ENCODE data around the gene FZD4.
"Not testable (repeated sequence)": the region's sequence is repeated elsewhere in the genome, so short reads cannot be mapped to it uniquely, and the experiment has no call there.

Gene FZD4

DNA sequence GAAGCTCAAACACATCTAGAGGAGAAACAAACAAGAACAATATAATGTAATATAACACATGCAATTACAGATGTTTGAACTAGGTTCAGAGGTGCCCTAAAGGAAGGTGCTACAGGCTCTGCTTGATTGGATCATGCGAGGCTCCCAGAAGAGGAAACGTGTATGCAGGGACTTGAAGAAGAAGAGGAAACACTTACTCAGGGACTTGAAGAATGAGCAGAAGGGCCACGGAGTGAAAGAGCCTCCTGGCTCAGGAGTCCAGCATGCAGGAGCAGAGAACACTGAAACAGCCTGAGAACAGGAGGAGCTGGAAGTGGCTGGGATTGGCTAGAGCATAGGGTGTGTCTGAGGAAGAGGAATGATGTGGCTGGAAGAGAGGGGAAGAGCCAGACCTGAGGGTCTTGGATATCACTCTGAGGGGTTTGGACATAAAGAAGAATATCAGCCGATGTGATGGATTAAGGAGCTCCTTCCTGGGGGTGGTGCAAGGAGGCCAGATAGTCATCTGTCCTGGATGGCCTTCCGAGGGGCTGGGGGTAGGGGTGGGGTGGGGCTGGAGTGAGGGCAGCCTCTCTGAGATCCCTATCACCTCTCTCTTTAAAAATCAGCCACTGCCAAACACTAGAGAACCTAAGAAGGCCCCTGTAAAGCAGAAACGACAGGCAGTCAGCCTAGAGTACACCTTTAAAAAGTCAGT, 16.8 kb downstream of the FZD4 start:
- DNase-seq (ENCODE audit: low read depth in 2 of 2, low spot score in 1 of 2), result no peak

GRCh38 chr11:86937193-86937806, 17.9 kb downstream of the FZD4 start:
- not testable (repeated sequence) for DNase-seq (ENCODE audit: low read depth in 2 of 2, low spot score in 1 of 2)

DNA sequence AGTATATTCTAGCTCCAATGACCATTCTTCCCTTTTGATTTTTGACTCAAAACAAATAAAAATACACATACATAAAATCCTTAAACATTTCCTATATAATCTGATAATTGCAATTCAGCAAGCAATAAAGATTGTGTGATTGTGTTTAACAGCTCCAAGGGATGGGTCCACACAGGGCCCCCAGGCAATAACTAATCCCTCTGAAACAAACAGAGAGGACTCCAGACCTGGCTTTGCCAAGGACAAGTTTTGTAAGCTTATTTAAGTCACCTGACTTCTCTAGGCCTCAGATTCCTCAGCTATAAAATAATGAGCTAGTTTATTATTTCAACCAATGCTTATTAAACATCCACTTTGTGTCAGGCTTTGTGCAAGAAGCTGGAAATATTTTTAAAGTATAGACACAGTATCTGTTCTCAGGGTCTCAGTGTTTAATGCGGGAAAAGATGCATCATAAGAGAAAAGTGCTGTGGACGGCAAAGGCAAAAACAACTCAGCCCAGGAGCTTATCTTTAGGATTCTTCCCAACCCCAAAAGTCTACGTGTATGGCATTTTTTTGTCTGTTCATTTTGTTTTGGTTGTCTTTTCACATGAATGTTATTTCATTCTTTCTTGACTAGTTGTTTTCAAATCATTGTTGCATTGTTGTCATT, 20.1 kb downstream of the FZD4 start:
- DNase-seq (ENCODE audit: low read depth in 2 of 2, low spot score in 1 of 2), result no peak

- no peak for DNase-seq (ENCODE audit: low read depth in 2 of 2, low spot score in 1 of 2)
Measured at GRCh38 chr11:86934582-86934900, 20.7 kb downstream of the FZD4 start.

GRCh38 chr11:86933891-86934581, 21.2 kb downstream of the FZD4 start:
- DNase-seq (ENCODE audit: low read depth in 2 of 2, low spot score in 1 of 2), result no peak

DNA sequence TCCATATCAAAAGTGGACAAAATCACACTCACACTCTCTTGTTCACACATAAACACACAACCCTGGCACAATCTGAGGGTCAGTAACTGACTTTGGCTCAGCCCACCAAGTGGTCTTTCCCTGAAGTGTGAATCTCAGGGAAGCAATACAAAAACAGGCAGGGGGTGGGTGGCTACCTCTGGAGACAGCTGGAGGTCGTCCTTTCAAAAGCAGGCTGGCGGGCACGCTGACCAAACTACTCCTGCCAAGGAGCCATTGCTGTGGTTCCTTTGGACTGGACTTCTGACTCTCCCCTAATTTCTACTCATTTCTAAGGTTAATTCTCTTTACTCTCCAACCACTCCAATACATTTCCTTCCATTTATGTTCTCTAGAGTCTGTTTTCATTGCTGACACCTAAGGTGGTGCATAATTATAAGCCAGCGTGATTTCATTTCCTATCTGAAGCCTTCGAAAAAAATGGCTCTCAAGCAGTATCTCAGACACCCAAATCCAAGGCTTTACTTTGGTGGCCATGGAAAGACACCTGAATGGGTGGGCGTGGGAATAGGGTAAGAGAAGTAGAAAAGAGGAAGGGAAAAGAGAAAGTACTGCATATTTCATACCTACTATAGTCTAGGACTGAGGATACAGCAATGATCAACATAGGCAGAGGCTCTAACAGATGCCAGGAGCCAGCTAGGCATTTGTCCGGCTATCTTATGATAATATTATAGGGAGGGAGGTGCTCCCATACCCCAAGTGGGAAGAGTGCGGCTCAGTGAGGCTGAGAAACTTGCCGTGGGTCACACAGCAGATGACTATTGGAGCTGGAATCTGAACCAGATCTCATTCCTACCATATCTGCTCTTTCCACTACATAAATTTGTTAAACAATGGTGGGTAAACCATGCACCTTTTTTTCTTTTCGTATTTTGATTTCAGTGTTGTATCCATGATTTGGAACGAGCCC, 22.0 kb downstream of the FZD4 start:
- DNase-seq (ENCODE audit: low read depth in 2 of 2, low spot score in 1 of 2), result no peak

DNA sequence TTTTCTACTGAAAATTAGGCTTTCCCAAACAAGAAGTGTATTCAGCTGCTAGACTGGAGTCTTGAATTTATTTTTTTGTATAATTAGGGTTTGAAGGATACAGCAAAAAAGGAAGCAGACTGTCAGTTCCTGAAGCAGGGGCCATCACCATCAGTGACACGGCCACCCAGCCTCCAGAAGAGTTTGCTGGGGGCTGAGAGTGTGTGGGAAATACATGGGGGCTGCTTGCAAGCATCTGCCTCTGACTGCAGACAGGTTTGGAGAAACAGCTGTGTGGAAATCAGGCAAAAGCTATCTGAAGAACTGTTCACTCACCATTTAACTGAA, 23.0 kb downstream of the FZD4 start:
- DNase-seq (ENCODE audit: low read depth in 2 of 2, low spot score in 1 of 2), result no peak

GRCh38 chr11:86931548-86932258, 23.5 kb downstream of the FZD4 start:
- DNase-seq (ENCODE audit: low read depth in 2 of 2, low spot score in 1 of 2), result no peak

DNA sequence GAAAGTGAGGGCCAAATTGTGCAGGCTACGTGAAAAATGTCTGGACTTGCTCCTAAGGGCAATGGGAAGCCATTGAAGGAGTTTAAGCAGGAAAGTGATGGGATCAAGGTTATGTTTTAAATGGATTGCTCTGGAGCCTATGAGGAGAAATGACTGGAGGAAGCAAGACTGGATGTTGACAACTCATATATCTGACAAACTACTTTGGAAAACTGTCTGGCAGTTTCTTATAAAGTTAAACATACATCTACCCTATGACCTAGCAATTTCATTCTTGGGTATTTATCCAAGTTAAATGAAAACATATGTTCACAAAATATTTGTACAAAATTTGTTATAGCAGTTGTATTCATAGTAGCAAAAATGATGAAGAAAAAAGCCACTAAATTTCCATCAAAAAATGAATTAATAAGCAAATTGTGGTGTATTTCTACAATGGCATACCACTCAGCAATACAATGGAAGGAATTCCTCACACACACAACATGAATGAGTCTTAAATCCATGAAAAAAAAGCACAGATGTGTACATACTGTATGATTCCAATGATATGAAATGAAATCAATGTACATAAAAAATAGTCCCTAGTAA, 24.1 kb downstream of the FZD4 start:
- DNase-seq (ENCODE audit: low read depth in 2 of 2, low spot score in 1 of 2), result no peak

- DNase-seq (ENCODE audit: low read depth in 2 of 2, low spot score in 1 of 2), result no peak
Measured at GRCh38 chr11:86926975-86927374, 28.2 kb downstream of the FZD4 start.

DNA sequence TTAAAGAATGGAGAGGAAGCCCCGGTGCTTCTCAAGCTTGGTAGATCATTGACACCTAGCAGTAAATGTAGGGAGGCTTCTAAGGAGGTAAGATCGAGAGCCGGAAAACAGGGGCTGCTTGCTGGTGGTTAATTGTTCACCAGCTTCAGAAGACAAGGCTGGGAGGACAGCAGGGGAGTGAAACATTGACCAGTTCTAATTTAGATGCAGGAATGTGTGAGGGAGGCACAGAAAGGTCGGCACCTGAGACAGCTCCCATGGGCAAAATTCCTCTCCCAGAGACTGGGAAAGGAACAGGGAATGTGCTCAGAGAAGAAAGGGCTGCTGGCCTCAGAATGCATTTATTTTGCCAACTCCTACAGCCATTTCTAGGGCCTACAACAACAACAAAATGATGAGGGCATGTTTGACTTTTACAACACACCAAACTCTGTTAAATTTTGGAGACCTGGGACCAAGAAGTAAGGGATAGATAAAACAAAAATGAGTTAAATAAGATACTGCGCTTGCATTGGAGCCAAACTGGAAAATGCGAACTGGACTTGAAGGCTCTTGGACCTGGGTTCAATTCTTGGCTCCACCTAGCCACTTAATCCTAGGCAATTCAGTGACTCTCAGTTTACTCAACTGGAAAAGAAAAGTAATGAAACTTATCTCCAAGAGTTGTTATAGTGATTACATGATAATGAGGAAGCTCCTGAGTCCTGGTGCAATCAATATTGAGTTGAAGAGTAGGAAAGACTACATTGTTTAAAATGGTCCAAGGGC, 31.0 kb downstream of the FZD4 start:
- no peak for DNase-seq (ENCODE audit: low read depth in 2 of 2, low spot score in 1 of 2)

GRCh38 chr11:86922225-86922624, 33.0 kb downstream of the FZD4 start:
- DNase-seq (ENCODE audit: low read depth in 2 of 2, low spot score in 1 of 2), result no peak

GRCh38 chr11:86919557-86920210, 35.5 kb downstream of the FZD4 start:
- DNase-seq (ENCODE audit: low read depth in 2 of 2, low spot score in 1 of 2), result no peak

GRCh38 chr11:86918973-86919372, 36.2 kb downstream of the FZD4 start:
- no peak for DNase-seq (ENCODE audit: low read depth in 2 of 2, low spot score in 1 of 2)

DNA sequence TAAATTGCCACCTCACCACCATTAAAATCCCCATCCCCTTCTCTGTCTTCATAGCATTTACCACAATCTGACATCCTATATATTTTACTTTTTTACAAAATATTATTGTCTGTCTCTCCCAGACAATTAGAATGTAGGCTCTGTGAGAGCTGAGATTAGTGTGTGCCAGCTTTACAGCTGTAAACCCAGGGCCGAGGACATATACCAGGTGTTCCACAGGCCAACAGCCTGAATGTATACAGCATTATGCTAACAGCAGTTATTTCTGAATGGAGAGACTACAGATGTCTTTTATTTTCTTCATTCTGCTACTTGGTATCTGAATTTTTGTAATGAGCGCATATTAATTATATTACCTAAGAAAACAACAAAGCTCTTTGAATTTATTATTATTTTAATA, 36.7 kb downstream of the FZD4 start:
- DNase-seq (ENCODE audit: low read depth in 2 of 2, low spot score in 1 of 2), result no peak

DNA sequence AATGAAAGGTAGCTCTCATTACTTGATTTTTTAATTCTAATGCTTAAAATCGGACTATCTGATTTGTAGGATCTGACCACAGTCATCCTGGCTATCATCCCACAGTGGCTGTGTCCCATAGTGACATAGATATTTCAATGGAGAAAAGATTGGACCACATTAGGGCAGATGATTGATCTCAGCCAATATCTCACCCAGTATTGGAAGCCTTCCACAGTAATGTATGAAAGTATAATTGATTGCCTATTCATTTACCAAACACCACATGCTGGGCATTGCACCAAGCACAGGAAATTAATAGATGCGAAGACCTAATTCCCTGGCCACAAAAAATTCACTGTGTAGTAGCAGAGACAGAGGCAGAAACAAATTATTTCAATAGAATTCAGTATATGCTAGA, 37.6 kb downstream of the FZD4 start:
- DNase-seq (ENCODE audit: low read depth in 2 of 2, low spot score in 1 of 2), result no peak

- no peak for DNase-seq (ENCODE audit: low read depth in 2 of 2, low spot score in 1 of 2)
Measured at GRCh38 chr11:86916330-86916729, 38.9 kb downstream of the FZD4 start.

GRCh38 chr11:86915850-86916249, 39.3 kb downstream of the FZD4 start:
- DNase-seq (ENCODE audit: low read depth in 2 of 2, low spot score in 1 of 2), result not testable (repeated sequence)
